EL (cell line): ENCODE measurements around the gene YTHDC1.
"Not testable (repeated sequence)": the region's sequence is repeated elsewhere in the genome, so short reads cannot be mapped to it uniquely, and the experiment has no call there.

Experiments used
- DNase-seq: peaks from one replicate; pipeline ENCODE4 v3.0.0-alpha.2; 2016

Gene YTHDC1

GRCh38 chr4:68287704-68288392 lies 62.0 kb downstream of the YTHDC1 start:
- DNase-seq, result no peak

- no peak for DNase-seq
Measured at GRCh38 chr4:68283714-68284113, 66.2 kb downstream of the YTHDC1 start.

- no peak for DNase-seq
Measured at GRCh38 chr4:68283095-68283494, 66.8 kb downstream of the YTHDC1 start.

GRCh38 chr4:68281796-68282740 lies 67.8 kb downstream of the YTHDC1 start:
- DNase-seq, result not testable (repeated sequence)

GRCh38 chr4:68278029-68278428 lies 71.9 kb downstream of the YTHDC1 start:
- DNase-seq, result no peak

GRCh38 chr4:68277627-68278026 lies 72.3 kb downstream of the YTHDC1 start:
- DNase-seq, result no peak

- peak; percentile 1 for DNase-seq
Measured at GRCh38 chr4:68272860-68273259, 77.0 kb downstream of the YTHDC1 start.

GRCh38 chr4:68272380-68272779 lies 77.5 kb downstream of the YTHDC1 start:
- DNase-seq, result no peak

- DNase-seq, result peak; percentile 44
Measured at GRCh38 chr4:68271851-68272357, 78.0 kb downstream of the YTHDC1 start.

GRCh38 chr4:68267433-68267944 lies 82.4 kb downstream of the YTHDC1 start:
- peak; percentile 45 for DNase-seq

GRCh38 chr4:68264875-68265565 lies 84.9 kb downstream of the YTHDC1 start:
- DNase-seq, result no peak
